ENCODE results near the gene PPWD1.
A peak's percentile ranks its signal among the peaks of the same experiment; 100 is the strongest.
"Not testable (repeated sequence)": the region's sequence is repeated elsewhere in the genome, so short reads cannot be mapped to it uniquely, and the experiment has no call there.

PPWD1 gene

GRCh38 chr5:65570598-65571226 lies 7.6 kb downstream of the PPWD1 start:
- no peak for TF ChIP-seq POLR2A (IDR thresholded peaks at IDR 0.05; ENCODE audit: low read length)
- TF ChIP-seq GATA1 (IDR thresholded peaks at IDR 0.05; ENCODE audit: low read depth, low read length), result no peak
- peak in 1 of 2 experiments; percentile 11 for DNase-seq

- TF ChIP-seq POLR2A (IDR thresholded peaks at IDR 0.05; ENCODE audit: low read length), result no peak
- no peak for TF ChIP-seq GATA1 (IDR thresholded peaks at IDR 0.05; ENCODE audit: low read depth, low read length)
- DNase-seq, result no peak
These were observed 14.0 kb downstream of the PPWD1 start for GRCh38 chr5:65577141-65577540.

- DNase-seq, result no peak
These were observed 25.6 kb downstream of the PPWD1 start for GRCh38 chr5:65588694-65589093.

GRCh38 chr5:65601761-65602160 lies 38.7 kb downstream of the PPWD1 start:
- DNase-seq, result not testable (repeated sequence)

More at GRCh38 chr5:65588694-65589093, 25.6 kb downstream of the PPWD1 start:
- TF ChIP-seq GATA1 (IDR thresholded peaks at IDR 0.05; ENCODE audit: low read depth, low read length) (no peak), POLR2A (IDR thresholded peaks at IDR 0.05; ENCODE audit: low read length) (no peak)

GRCh38 chr5:65611524-65611923 lies 48.4 kb downstream of the PPWD1 start:
- TF ChIP-seq POLR2A (IDR thresholded peaks at IDR 0.05; ENCODE audit: low read length), result no peak
- no peak for TF ChIP-seq GATA1 (IDR thresholded peaks at IDR 0.05; ENCODE audit: low read depth, low read length)
- DNase-seq, result no peak

GRCh38 chr5:65612298-65612907 lies 49.3 kb downstream of the PPWD1 start:
- TF ChIP-seq POLR2A (IDR thresholded peaks at IDR 0.05; ENCODE audit: low read length), result no peak
- TF ChIP-seq GATA1 (IDR thresholded peaks at IDR 0.05; ENCODE audit: low read depth, low read length), result no peak
- no peak for DNase-seq

GRCh38 chr5:65620021-65620420 lies 56.9 kb downstream of the PPWD1 start:
- DNase-seq, result no peak
- TF ChIP-seq POLR2A (IDR thresholded peaks at IDR 0.05; ENCODE audit: low read length) (no peak), GATA1 (IDR thresholded peaks at IDR 0.05; ENCODE audit: low read depth, low read length) (no peak)

- not testable (repeated sequence) for DNase-seq
These were observed 58.9 kb downstream of the PPWD1 start for GRCh38 chr5:65621961-65622360.

GRCh38 chr5:65623482-65623881 lies 60.4 kb downstream of the PPWD1 start:
- DNase-seq, result peak; percentile 42 to 69
- TF ChIP-seq GATA1 (IDR thresholded peaks at IDR 0.05; ENCODE audit: low read depth, low read length) (no peak), POLR2A (IDR thresholded peaks at IDR 0.05; ENCODE audit: low read length) (no peak)

GRCh38 chr5:65624025-65624570 lies 61.0 kb downstream of the PPWD1 start, which contains the start of gene TRIM23:
TSS of gene TRIM23 (minus strand) at chr5:65624333. CDS start at chr5:65624274, 59 bp downstream.
- peak; percentile 95 for DNase-seq
- TF ChIP-seq POLR2A (IDR thresholded peaks at IDR 0.05; ENCODE audit: low read length) (peak; percentile 69), GATA1 (IDR thresholded peaks at IDR 0.05; ENCODE audit: low read depth, low read length) (no peak)

GRCh38 chr5:65624571-65625555 lies 61.8 kb downstream of the PPWD1 start, which contains the start of the genes SHLD3 and TRAPPC13:
TSS of gene SHLD3 (plus strand) at chr5:65625027. CDS start at chr5:65629588, 4,561 bp downstream.
TSS of gene TRAPPC13 (plus strand) at chr5:65625027. CDS start at chr5:65625061, 34 bp downstream.
- DNase-seq, result peak; percentile 94 to 95
- TF ChIP-seq GATA1 (IDR thresholded peaks at IDR 0.05; ENCODE audit: low read depth, low read length), result no peak
- TF ChIP-seq POLR2A (IDR thresholded peaks at IDR 0.05; ENCODE audit: low read length), result peak; percentile 49

GRCh38 chr5:65625743-65626142 lies 62.6 kb downstream of the PPWD1 start:
- TF ChIP-seq POLR2A (IDR thresholded peaks at IDR 0.05; ENCODE audit: low read length) (no peak), GATA1 (IDR thresholded peaks at IDR 0.05; ENCODE audit: low read depth, low read length) (no peak)
- DNase-seq, result peak; percentile 33 to 39

- no peak for DNase-seq
These were observed 67.9 kb downstream of the PPWD1 start for GRCh38 chr5:65630981-65631380.

More at GRCh38 chr5:65630981-65631380, 67.9 kb downstream of the PPWD1 start:
- TF ChIP-seq GATA1 (IDR thresholded peaks at IDR 0.05; ENCODE audit: low read depth, low read length), result no peak
- TF ChIP-seq POLR2A (IDR thresholded peaks at IDR 0.05; ENCODE audit: low read length), result no peak
